Dermis blood vessel endothelial cell (primary cell): ENCODE results near the gene ZNHIT2. TPM values are rescaled to one million over a fixed set of nuclear protein-coding genes. Genes with fewer than 3 reads are reported as not detected.
"Not testable (repeated sequence)": the region's sequence is repeated elsewhere in the genome, so short reads cannot be mapped to it uniquely, and the experiment has no call there.

ENCODE experiments used
- DNase-seq: peaks from one replicate; pipeline ENCODE4 v3.0.0; 2010
- total RNA-seq: library from RNA; depleted of rRNA; stranded (reverse); fragments of >200 nt; gene quantifications from 2 replicates; pipeline ENCODE4 v1.2.3, GENCODE V29; 2014

Gene ZNHIT2
- 8.1 and 13.1 TPM in 2 replicates for total RNA-seq

- DNase-seq, result peak; percentile 99
These were observed at the start of gene ZNHIT2 for GRCh38 chr11:65117206-65118096. Gene ZNHIT2, minus strand, starts transcription at chr11:65117701. Its CDS starts 48 bp downstream, at chr11:65117653.

GRCh38 chr11:65166893-65167292 is 49.4 kb upstream of the ZNHIT2 start:
- DNase-seq, result no peak

- no peak for DNase-seq
These were observed 48.2 kb upstream of the ZNHIT2 start for GRCh38 chr11:65165410-65166317.

- DNase-seq, result no peak
These were observed 46.2 kb upstream of the ZNHIT2 start for GRCh38 chr11:65163684-65164083.

- no peak for DNase-seq
These were observed 43.1 kb upstream of the ZNHIT2 start for GRCh38 chr11:65160643-65161042.

GRCh38 chr11:65159012-65159411 is 41.5 kb upstream of the ZNHIT2 start:
- no peak for DNase-seq

GRCh38 chr11:65157336-65157735 is 39.8 kb upstream of the ZNHIT2 start:
- no peak for DNase-seq

GRCh38 chr11:65156926-65157325 is 39.4 kb upstream of the ZNHIT2 start:
- DNase-seq, result no peak

- DNase-seq, result no peak
These were observed 38.8 kb upstream of the ZNHIT2 start for GRCh38 chr11:65156256-65156655.

GRCh38 chr11:65152122-65152521 is 34.6 kb upstream of the ZNHIT2 start:
- no peak for DNase-seq

GRCh38 chr11:65151331-65151899 is 33.9 kb upstream of the ZNHIT2 start:
- DNase-seq, result no peak

GRCh38 chr11:65150509-65151299 is 33.2 kb upstream of the ZNHIT2 start:
- peak; percentile 80 for DNase-seq

GRCh38 chr11:65150131-65150508 is 32.6 kb upstream of the ZNHIT2 start:
- not testable (repeated sequence) for DNase-seq

GRCh38 chr11:65148657-65149056 is 31.2 kb upstream of the ZNHIT2 start:
- no peak for DNase-seq

- DNase-seq, result no peak
These were observed 30.0 kb upstream of the ZNHIT2 start for GRCh38 chr11:65147352-65148075.

- no peak for DNase-seq
These were observed 24.5 kb upstream of the ZNHIT2 start for GRCh38 chr11:65141896-65142494.

GRCh38 chr11:65136515-65137096 is 19.1 kb upstream of the ZNHIT2 start:
- DNase-seq, result no peak

- no peak for DNase-seq
These were observed 18.2 kb upstream of the ZNHIT2 start for GRCh38 chr11:65135633-65136145.

- peak; percentile 98 for DNase-seq
These were observed 17.6 kb upstream of the ZNHIT2 start for GRCh38 chr11:65134952-65135632.
